HFFc6 (cell line): ENCODE measurements around the gene ME1. TPM values are rescaled to one million over a fixed set of nuclear protein-coding genes. Genes with fewer than 3 reads are reported as not detected.
"Not testable (repeated sequence)": the region's sequence is repeated elsewhere in the genome, so short reads cannot be mapped to it uniquely, and the experiment has no call there.

Source experiments
- DNase-seq: peaks from one replicate; pipeline ENCODE4 v3.0.0-alpha.2; 2018
- H3K27ac Mint-ChIP-seq: 2 replicates; pipeline ENCODE4 v1.8.0; 2020; ENCODE audit warnings: mild to moderate bottlenecking, mixed read lengths
- H3K27me3 Mint-ChIP-seq: 2 replicates; pipeline ENCODE4 v1.8.0; 2021; ENCODE audit warnings: mild to moderate bottlenecking, moderate library complexity, mixed read lengths; ENCODE audit not compliant: insufficient read depth
- H3K36me3 Mint-ChIP-seq: 2 replicates; pipeline ENCODE4 v1.8.0; 2021; ENCODE audit warnings: low read depth, mixed read lengths
- H3K4me1 Mint-ChIP-seq: 2 replicates; pipeline ENCODE4 v1.8.0; 2020; ENCODE audit warnings: low read depth, mixed read lengths
- H3K4me3 Mint-ChIP-seq: 2 replicates; pipeline ENCODE4 v1.8.0; 2020; ENCODE audit warnings: mild to moderate bottlenecking, moderate library complexity, mixed read lengths
- H3K9me3 Mint-ChIP-seq: 2 replicates; pipeline ENCODE4 v1.8.0; 2020; ENCODE audit warnings: mild to moderate bottlenecking, mixed read lengths
- CTCF ChIP-seq: fragments of 200-600 bp; sonication (generic); IDR thresholded peaks from 2 replicates; pipeline ENCODE4 v1.5.0; 2021; ENCODE audit warnings: antibody characterized with exemption, mild to moderate bottlenecking
- total RNA-seq, 6 experiments: library from RNA; stranded (reverse); fragmentation: NEBNext Ultra II Directional; extraction: Animal tissue kit (Norgen Biotek cat#: 25700); gene quantifications; 2 replicates in 1 of 6; 3 replicates in 5 of 6; pipeline ENCODE4 v1.2.3, GENCODE V29; 2021

Gene ME1
- total RNA-seq, 6 experiments from 2014 or later: 24.2 to 37.1 (median 32.6) TPM

GRCh38 chr6:83303426-83303825 lies 127.4 kb downstream of the ME1 start:
- H3K4me3 Mint-ChIP-seq: no peak overlapping the region
- no peak overlapping the region for H3K27ac Mint-ChIP-seq
- H3K27me3 Mint-ChIP-seq: peaks cover 2% of the 10 kb centered on the region; the same call in 1 of the 2 replicates
- no peaks in the 10 kb centered on the region for H3K9me3 Mint-ChIP-seq
- H3K4me1 Mint-ChIP-seq: peaks cover 7% of the 10 kb centered on the region
- DNase-seq: no peak
- H3K36me3 Mint-ChIP-seq: peaks cover 20% of the 10 kb centered on the region
- no peak for TF ChIP-seq CTCF

- H3K36me3 Mint-ChIP-seq: peaks cover 50% of the 10 kb centered on the region
- no peak overlapping the region for H3K27ac Mint-ChIP-seq
- TF ChIP-seq CTCF: no peak
- no peak overlapping the region for H3K4me3 Mint-ChIP-seq
- no peaks in the 10 kb centered on the region; the same call in 1 of the 2 replicates for H3K9me3 Mint-ChIP-seq
- no peak for DNase-seq
- no peaks in the 10 kb centered on the region; the same call in 1 of the 2 replicates for H3K27me3 Mint-ChIP-seq
- no peaks in the 10 kb centered on the region for H3K4me1 Mint-ChIP-seq
Measured at GRCh38 chr6:83294676-83295075, 136.2 kb downstream of the ME1 start.

- Mint-ChIP-seq H3K27ac (no peak overlapping the region), H3K36me3 (peaks cover 41% of the 10 kb centered on the region), H3K9me3 (no peaks in the 10 kb centered on the region; the same call in 1 of the 2 replicates), H3K27me3 (no peaks in the 10 kb centered on the region; the same call in 1 of the 2 replicates), H3K4me3 (no peak overlapping the region), H3K4me1 (no peaks in the 10 kb centered on the region)
- TF ChIP-seq CTCF: no peak
- no peak for DNase-seq
Measured at GRCh38 chr6:83292900-83293843, 137.7 kb downstream of the ME1 start.

GRCh38 chr6:83287298-83287697 lies 143.6 kb downstream of the ME1 start:
- H3K4me1 Mint-ChIP-seq, H3K27ac Mint-ChIP-seq, H3K9me3 Mint-ChIP-seq, DNase-seq, H3K27me3 Mint-ChIP-seq, H3K4me3 Mint-ChIP-seq: not testable (repeated sequence)
- peaks cover 18% of the 10 kb centered on the region for H3K36me3 Mint-ChIP-seq

GRCh38 chr6:83285917-83286316 lies 144.9 kb downstream of the ME1 start:
- Mint-ChIP-seq H3K9me3 (no peaks in the 10 kb centered on the region; the same call in 1 of the 2 replicates), H3K4me3 (no peak overlapping the region), H3K36me3 (peaks cover 15% of the 10 kb centered on the region), H3K27me3 (no peaks in the 10 kb centered on the region), H3K4me1 (no peaks in the 10 kb centered on the region), H3K27ac (no peak overlapping the region)
- no peak for TF ChIP-seq CTCF
- DNase-seq: no peak

GRCh38 chr6:83273596-83273995 lies 157.3 kb downstream of the ME1 start:
- TF ChIP-seq CTCF: no peak
- H3K4me1 Mint-ChIP-seq: peaks cover 37% of the 10 kb centered on the region
- no peaks in the 10 kb centered on the region for H3K9me3 Mint-ChIP-seq
- H3K36me3 Mint-ChIP-seq: peaks cover 10% of the 10 kb centered on the region
- H3K27ac Mint-ChIP-seq: no peak overlapping the region
- no peaks in the 10 kb centered on the region; the same call in 1 of the 2 replicates for H3K27me3 Mint-ChIP-seq
- H3K4me3 Mint-ChIP-seq: no peak overlapping the region
- DNase-seq: no peak
